NCI-H748 (cell line): ENCODE data around the gene COPB1.
A peak's percentile ranks its signal among the peaks of the same experiment; 100 is the strongest.
"Not testable (repeated sequence)": the region's sequence is repeated elsewhere in the genome, so short reads cannot be mapped to it uniquely, and the experiment has no call there.

Source experiments
- DNase-seq: peaks from one replicate; lab custom pipeline; 2025; ENCODE audit not compliant: unreplicated experiment; lab: John Stamatoyannopoulos, UW

Gene COPB1, protein sequence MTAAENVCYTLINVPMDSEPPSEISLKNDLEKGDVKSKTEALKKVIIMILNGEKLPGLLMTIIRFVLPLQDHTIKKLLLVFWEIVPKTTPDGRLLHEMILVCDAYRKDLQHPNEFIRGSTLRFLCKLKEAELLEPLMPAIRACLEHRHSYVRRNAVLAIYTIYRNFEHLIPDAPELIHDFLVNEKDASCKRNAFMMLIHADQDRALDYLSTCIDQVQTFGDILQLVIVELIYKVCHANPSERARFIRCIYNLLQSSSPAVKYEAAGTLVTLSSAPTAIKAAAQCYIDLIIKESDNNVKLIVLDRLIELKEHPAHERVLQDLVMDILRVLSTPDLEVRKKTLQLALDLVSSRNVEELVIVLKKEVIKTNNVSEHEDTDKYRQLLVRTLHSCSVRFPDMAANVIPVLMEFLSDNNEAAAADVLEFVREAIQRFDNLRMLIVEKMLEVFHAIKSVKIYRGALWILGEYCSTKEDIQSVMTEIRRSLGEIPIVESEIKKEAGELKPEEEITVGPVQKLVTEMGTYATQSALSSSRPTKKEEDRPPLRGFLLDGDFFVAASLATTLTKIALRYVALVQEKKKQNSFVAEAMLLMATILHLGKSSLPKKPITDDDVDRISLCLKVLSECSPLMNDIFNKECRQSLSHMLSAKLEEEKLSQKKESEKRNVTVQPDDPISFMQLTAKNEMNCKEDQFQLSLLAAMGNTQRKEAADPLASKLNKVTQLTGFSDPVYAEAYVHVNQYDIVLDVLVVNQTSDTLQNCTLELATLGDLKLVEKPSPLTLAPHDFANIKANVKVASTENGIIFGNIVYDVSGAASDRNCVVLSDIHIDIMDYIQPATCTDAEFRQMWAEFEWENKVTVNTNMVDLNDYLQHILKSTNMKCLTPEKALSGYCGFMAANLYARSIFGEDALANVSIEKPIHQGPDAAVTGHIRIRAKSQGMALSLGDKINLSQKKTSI

DNA sequence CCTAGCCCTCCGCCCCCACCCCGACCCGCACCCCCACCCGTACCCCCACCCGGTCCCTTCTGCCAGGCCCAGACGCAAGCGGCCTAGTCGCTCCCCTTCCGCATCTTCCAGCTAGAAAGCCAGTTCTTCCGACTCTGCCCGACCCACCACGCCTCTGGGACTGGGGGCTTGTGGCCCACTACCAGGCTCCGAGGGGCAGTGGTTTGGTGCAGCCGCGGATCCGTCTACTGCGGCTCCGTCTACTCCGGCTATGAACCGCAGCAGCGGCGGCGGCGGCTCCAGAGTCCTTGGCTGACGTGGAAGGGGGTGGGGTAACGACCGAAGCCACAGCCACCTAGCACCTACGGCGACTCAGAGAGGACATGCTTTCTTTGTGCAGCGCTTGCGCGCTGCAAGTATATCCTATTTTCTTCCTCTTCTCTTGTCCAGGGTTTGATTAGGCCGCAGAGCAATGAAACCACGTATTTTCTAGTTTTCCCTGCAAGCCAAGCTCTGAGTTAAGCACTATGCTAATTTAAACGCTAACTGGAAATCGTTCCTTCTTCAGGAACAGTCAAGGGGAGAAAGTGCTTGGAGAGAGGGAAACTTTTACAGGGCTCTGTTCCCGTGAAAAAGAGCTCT, at the start of gene COPB1:
COPB1 (minus strand) TSS at position 252 of the 621 bp plus-strand sequence. CDS start 883 bp downstream, outside the sequence.
- DNase-seq = peak; percentile 92

DNA sequence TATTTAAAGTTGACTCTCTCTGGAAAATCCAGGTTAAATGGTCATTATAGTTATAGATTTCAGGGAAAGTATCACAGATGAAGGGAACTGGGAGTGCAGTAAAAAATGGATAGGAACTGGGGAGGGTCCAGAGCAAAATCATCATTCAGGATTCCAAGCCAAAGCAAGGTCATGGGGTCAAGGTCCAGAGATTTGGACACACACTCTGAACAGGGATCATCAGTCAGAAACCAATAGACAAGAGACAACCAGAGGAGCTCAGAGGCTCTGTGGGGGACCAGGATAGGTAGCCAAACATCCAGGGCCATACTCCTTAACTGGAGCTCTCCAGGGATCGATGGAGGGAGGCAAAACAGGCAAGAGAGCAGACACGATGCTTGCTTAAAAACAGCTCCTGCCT, 47.8 kb upstream of the COPB1 start:
- no peak for DNase-seq

- DNase-seq = no peak
Measured at GRCh38 chr11:14546672-14547071, 47.1 kb upstream of the COPB1 start.

DNA sequence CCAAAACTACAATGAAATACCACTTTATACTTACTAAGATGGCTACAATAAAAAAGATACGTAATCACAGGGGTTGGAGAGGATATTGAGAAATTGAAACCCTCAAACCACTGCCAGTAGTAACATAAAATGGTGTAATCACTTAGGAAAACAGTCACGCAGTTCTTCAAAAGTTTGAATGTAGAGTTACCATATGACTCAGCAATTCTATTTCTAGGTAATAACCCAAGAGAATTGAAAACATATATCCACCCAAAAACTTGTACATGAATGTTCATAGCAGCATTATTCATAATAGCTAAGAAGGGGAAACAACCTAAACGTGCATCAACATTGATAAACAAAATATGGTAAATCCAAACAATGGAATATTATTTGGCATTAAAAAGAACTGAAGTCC, 45.0 kb upstream of the COPB1 start:
- no peak for DNase-seq

- no peak for DNase-seq
Measured at GRCh38 chr11:14543260-14543659, 43.6 kb upstream of the COPB1 start.

DNA sequence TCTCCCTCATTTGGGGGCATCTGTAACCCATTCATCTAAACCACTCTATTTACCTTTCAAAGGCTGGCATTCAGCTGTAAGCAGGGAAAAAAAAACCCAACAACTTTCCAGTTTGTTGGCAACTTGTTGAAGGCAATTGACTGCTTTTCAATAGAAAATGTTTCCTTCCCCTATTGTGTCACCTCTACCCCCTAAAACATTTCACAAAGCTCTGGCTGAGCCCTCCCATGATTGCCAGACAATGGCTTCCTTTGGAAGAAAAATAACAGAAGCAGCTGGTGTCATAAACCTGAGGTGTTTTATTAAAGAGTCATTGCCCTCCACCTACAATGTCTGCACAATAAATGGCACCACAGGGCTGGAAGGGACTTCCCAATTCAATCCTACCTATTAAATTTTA, 42.7 kb upstream of the COPB1 start:
- peak; percentile 97 for DNase-seq

GRCh38 chr11:14541192-14541947, 41.8 kb upstream of the COPB1 start:
- DNase-seq = no peak

- no peak for DNase-seq
Measured at GRCh38 chr11:14539982-14540421, 40.4 kb upstream of the COPB1 start.

GRCh38 chr11:14538926-14539554, 39.4 kb upstream of the COPB1 start:
- no peak for DNase-seq

- no peak for DNase-seq
Measured at GRCh38 chr11:14538271-14538925, 38.8 kb upstream of the COPB1 start.

- DNase-seq = peak; percentile 61
Measured at GRCh38 chr11:14537134-14537599, 37.6 kb upstream of the COPB1 start.

DNA sequence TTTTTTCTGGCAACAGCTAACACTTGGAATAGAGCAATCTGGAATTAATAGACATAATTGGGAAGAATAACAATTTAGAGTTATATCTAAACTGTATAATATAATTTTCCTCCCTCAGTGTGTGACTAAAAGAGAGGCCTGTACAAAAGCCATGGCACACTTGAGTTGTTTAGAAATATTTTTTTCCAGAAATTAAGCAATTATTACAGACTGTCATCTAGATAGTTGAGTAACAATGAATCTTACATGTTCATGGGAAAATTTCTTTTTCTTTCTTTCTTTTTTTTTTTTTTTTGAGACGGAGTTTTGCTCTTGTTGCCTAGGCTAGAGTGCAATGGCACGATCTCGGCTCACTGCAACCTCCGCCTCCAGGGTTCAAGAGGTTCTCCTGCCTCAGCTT, 35.6 kb upstream of the COPB1 start:
- DNase-seq = not testable (repeated sequence)

DNA sequence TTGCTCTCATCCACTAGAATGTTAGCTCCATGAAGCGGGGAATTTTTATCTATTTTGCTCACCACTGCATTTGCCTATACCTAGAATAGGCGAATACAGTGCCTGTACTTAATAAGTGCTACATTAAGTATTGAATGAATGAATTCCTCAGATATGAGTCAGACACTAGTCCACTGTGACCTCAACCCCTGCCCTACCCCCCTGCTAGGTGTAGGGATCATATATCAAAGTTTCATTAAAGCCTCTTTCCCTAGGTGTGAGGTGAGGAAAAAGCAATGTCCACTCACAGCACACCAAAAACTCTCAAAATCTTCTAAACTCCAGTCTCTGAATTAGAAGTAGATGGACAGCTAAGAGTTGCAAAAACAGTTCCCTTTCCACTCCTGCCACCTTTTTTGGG, 30.3 kb upstream of the COPB1 start:
- no peak for DNase-seq

DNA sequence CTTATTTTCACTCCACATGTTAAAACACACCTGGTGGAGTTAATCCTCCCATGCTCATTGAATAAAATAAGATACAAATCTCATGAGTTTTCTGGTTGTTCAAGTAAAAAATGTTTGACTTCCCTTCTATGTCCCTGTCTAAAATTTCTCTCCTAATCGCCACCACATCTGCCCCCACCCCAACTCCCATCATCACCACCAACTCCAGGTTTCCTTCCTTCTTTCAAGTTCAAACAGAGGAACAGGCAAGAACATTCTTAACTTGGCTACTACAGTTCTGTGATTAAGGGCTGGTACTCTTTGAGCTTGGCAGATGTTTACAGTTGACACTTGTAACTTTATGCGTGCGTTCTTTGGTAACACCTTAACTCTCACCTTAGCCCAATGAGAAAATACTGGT, 29.7 kb upstream of the COPB1 start:
- DNase-seq = no peak

GRCh38 chr11:14522801-14523200, 23.2 kb upstream of the COPB1 start:
- DNase-seq = no peak

DNA sequence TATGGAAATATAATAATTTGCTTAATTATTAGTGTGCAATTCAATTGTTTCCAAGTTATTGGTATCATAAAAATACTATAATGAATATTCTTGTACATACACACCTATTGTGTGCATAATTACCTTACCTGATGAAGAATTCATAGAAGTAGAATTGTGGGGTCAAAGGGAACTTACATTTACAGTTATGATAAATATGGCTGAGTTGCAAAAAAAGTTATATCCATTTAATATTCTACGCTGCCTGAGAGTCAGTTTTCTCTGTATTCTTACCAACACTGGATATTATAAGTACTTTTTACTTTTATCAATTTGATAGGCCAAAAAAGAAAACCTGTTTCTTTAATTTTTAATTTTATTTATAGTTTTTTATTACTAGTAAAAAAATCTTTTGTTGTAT, 22.6 kb upstream of the COPB1 start:
- DNase-seq = no peak

DNA sequence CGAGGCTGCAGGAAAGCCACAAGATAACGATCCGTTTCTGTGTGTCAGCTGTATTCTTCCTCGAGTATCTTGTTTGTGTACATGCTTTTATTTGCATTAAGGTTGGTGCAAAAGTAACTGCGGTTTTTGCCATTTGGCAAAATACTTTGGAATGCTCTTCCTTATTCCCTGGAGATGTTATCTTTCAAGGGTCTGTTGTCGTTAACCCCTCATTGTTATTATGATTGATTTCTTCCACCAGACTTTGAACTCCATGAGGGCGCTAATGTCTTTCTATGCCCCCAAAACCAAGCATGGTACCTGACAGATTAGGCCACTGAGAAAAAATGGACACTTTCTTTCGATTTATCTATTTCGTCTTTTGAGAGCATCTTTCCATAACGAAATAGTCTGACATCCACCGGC, 21.1 kb upstream of the COPB1 start:
- peak; percentile 51 for DNase-seq

GRCh38 chr11:14519917-14520746, 20.5 kb upstream of the COPB1 start, which contains the start of gene PSMA1:
Gene PSMA1 (minus strand): TSS chr11:14520386. CDS start chr11:14520299, 87 bp downstream.
- peak; percentile 98 for DNase-seq

GRCh38 chr11:14519597-14519916, 19.9 kb upstream of the COPB1 start:
- peak; percentile 40 for DNase-seq
